ENCODE measurements around the gene CALU.

GRCh38 chr7:128810473-128810872, 71.3 kb downstream of the CALU start:
- TF ChIP-seq CTCF (conservative IDR thresholded peaks at IDR 0.05; ENCODE audit: low read depth, low read length) (no peak), EZH2 (IDR thresholded peaks at IDR 0.05; ENCODE audit: low read length, unreplicated experiment) (no peak), EZH2phosphoT487 (IDR thresholded peaks at IDR 0.05; ENCODE audit: borderline replicate concordance, low read length) (no peak)

Data from PC-3 (cell line).